Loucy (cell line): Measurements from ENCODE around the gene CNDP2.

ENCODE experiments used
- H2AFZ ChIP-seq: fragments of 200-600 bp; sonication (generic); 2 replicates; pipeline ENCODE4 v1.6.0; 2016; ENCODE audit warnings: antibody characterized with exemption, mild to moderate bottlenecking, low read length, moderate library complexity
- H3F3A ChIP-seq: fragments of 200-600 bp; 2 replicates; pipeline ENCODE4 v1.6.0; 2016; ENCODE audit warnings: antibody characterized with exemption, low read depth, mild to moderate bottlenecking
- H3K27me3 ChIP-seq: fragments of 200-600 bp; sonication (generic); 2 replicates; pipeline ENCODE4 v1.6.1; 2014; ENCODE audit warnings: low read length, mild to moderate bottlenecking; ENCODE audit not compliant: insufficient read depth, poor library complexity, severe bottlenecking
- H3K36me3 ChIP-seq: fragments of 200-600 bp; sonication (generic); 2 replicates; pipeline ENCODE4 v1.6.1; 2016; ENCODE audit warnings: low read length; ENCODE audit not compliant: insufficient read depth
- H3K4me1 ChIP-seq: fragments of 200-600 bp; sonication (generic); 2 replicates; pipeline ENCODE4 v1.5.1; 2014; ENCODE audit warnings: low read length, mild to moderate bottlenecking; ENCODE audit not compliant: insufficient read depth, poor library complexity, severe bottlenecking
- H3K4me2 ChIP-seq: fragments of 200-600 bp; sonication (generic); 2 replicates; pipeline ENCODE4 v1.6.0; 2014; ENCODE audit warnings: antibody characterized with exemption, low read length, low read depth, mild to moderate bottlenecking; ENCODE audit not compliant: poor library complexity, severe bottlenecking
- H3K4me3 ChIP-seq: fragments of 200-600 bp; sonication (generic); 2 replicates; pipeline ENCODE4 v1.5.1; 2014; ENCODE audit warnings: low read length, mild to moderate bottlenecking, mixed read lengths; ENCODE audit not compliant: poor library complexity, severe bottlenecking
- H3K79me2 ChIP-seq: fragments of 200-600 bp; sonication (generic); 2 replicates; pipeline ENCODE4 v1.6.1; 2014; ENCODE audit warnings: low read length; ENCODE audit not compliant: insufficient read depth
- H3K9ac ChIP-seq: fragments of 200-600 bp; sonication (generic); 2 replicates; pipeline ENCODE4 v1.6.0; 2014; ENCODE audit warnings: mild to moderate bottlenecking, low read depth, low read length, moderate library complexity; ENCODE audit not compliant: poor library complexity, severe bottlenecking
- H3K9me2 ChIP-seq: fragments of 200-600 bp; sonication (generic); replicated peaks from 2 replicates; pipeline ENCODE4 v1.6.1; 2016; ENCODE audit warnings: low read depth, low read length, mixed read lengths
- H3K9me3 ChIP-seq: fragments of 200-600 bp; sonication (generic); 2 replicates; pipeline ENCODE4 v1.6.1; 2014; ENCODE audit warnings: mild to moderate bottlenecking, antibody characterized with exemption, low read length, low read depth; ENCODE audit not compliant: insufficient read depth
- H4K20me1 ChIP-seq: fragments of 200-600 bp; sonication (generic); 2 replicates; pipeline ENCODE4 v1.6.0; 2014; ENCODE audit warnings: antibody characterized with exemption, low read length, mild to moderate bottlenecking; ENCODE audit not compliant: insufficient read depth, poor library complexity, severe bottlenecking
- EZH2phosphoT487 ChIP-seq: fragments of 200-600 bp; IDR thresholded peaks from 2 replicates; pipeline ENCODE4 v1.6.1; 2018; ENCODE audit warnings: antibody characterized with exemption, mild to moderate bottlenecking, moderate library complexity, borderline replicate concordance
- TF ChIP-seq, protein P1 (sequence below): fragments of 200-600 bp; sonication (generic); conservative IDR thresholded peaks from 2 replicates; pipeline ENCODE4 v1.5.1; 2014; ENCODE audit warnings: mild to moderate bottlenecking, antibody characterized with exemption, low read length

The CNDP2 gene

DNA sequence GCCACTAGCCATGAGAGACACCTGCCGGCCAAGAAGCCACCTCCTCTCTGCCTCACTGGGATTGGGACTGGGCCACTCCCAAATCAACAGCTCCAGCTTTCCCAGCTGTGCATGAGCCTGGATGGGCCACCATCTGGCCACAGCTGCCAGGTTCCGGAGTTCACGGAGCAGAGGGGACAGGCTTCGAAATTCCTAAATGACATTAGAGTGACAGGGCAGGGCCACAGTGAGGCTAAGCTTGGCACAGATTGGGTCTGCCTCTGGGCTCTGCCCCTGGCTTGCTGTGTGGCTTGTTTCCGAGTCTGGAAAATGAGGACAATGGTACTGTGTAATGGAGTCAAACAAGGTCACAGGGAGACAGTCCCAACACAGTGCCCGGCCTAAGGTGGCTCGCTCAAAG is 45.5 kb upstream of the CNDP2 start:
- Histone ChIP-seq H3K36me3 (no peaks in the 10 kb centered on the region), H3K9ac (no peak overlapping the region), H3K27me3 (no peaks in the 10 kb centered on the region), H3F3A (no peaks in the 10 kb centered on the region), H3K4me2 (no peak overlapping the region), H2AFZ (no peak overlapping the region), H3K9me2 (no peaks in the 10 kb centered on the region), H3K9me3 (no peaks in the 10 kb centered on the region), H4K20me1 (no peaks in the 10 kb centered on the region), H3K4me3 (no peak overlapping the region), H3K79me2 (no peaks in the 10 kb centered on the region), H3K4me1 (no peaks in the 10 kb centered on the region)
- TF ChIP-seq, protein P1, sequence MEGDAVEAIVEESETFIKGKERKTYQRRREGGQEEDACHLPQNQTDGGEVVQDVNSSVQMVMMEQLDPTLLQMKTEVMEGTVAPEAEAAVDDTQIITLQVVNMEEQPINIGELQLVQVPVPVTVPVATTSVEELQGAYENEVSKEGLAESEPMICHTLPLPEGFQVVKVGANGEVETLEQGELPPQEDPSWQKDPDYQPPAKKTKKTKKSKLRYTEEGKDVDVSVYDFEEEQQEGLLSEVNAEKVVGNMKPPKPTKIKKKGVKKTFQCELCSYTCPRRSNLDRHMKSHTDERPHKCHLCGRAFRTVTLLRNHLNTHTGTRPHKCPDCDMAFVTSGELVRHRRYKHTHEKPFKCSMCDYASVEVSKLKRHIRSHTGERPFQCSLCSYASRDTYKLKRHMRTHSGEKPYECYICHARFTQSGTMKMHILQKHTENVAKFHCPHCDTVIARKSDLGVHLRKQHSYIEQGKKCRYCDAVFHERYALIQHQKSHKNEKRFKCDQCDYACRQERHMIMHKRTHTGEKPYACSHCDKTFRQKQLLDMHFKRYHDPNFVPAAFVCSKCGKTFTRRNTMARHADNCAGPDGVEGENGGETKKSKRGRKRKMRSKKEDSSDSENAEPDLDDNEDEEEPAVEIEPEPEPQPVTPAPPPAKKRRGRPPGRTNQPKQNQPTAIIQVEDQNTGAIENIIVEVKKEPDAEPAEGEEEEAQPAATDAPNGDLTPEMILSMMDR, result no peak
- no peak for TF ChIP-seq EZH2phosphoT487

DNA sequence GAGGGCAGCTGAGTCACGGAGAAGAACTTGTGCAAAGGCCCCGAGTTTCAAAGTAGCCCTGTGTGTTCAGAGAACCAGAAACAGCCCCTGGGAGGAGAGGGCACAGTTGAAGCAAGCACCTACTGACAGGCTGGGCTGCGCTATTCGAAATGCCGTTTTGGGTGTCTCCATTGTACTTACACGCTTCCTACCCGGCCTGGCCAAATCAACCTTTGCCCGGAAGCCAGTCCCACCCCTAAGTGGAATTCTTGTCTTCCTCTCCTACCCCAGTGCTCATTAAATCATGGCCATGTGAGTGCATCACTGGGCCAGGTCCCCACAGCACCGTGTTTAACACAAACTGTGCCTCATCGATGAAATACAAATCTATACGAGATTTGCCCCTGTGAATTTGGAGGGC is 45.0 kb upstream of the CNDP2 start:
- H3K4me2 ChIP-seq, result no peak overlapping the region
- no peaks in the 10 kb centered on the region for H3K27me3 ChIP-seq
- no peak overlapping the region for H2AFZ ChIP-seq
- H3K9me3 ChIP-seq, result no peaks in the 10 kb centered on the region
- H3K79me2 ChIP-seq, result no peaks in the 10 kb centered on the region
- no peaks in the 10 kb centered on the region for H3K36me3 ChIP-seq
- H3K4me3 ChIP-seq, result no peak overlapping the region
- H3K9ac ChIP-seq, result no peak overlapping the region
- H3F3A ChIP-seq, result no peaks in the 10 kb centered on the region
- no peaks in the 10 kb centered on the region for H3K4me1 ChIP-seq
- H4K20me1 ChIP-seq, result no peaks in the 10 kb centered on the region
- H3K9me2 ChIP-seq, result no peaks in the 10 kb centered on the region
- TF ChIP-seq, protein P1, result no peak
- TF ChIP-seq EZH2phosphoT487, result no peak

DNA sequence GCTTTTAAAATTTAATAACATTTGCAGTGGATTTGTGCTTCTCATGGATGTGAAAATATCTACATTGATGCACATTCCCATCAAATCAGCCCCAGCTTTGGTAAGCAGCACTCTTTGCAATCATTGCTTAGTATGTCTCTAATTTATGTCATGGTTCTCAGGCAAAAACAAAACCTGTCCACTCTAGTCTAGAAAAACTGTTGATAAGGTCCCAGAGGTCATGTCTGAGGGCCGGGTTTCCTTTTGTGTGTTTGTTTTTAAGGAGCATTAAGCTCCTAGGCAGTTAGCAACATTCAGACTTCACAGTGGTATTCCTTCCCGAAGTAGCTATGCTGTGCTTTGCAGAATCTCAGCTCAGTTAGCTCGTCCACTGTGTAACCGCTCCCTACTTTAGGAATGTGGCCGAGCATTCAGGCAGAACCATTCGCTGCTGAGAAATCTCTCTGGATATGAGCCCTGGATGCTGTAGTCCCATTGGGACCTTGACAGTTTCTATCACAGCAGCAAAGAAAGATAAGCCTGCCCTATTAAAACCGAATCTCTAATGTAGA is 43.1 kb upstream of the CNDP2 start:
- Histone ChIP-seq H3F3A (no peaks in the 10 kb centered on the region), H3K79me2 (no peaks in the 10 kb centered on the region), H3K9me3 (no peaks in the 10 kb centered on the region), H3K4me3 (no peak overlapping the region), H2AFZ (no peak overlapping the region), H3K9ac (no peak overlapping the region), H3K36me3 (no peaks in the 10 kb centered on the region), H3K4me1 (no peaks in the 10 kb centered on the region), H4K20me1 (no peaks in the 10 kb centered on the region), H3K4me2 (no peak overlapping the region), H3K9me2 (no peaks in the 10 kb centered on the region), H3K27me3 (no peaks in the 10 kb centered on the region)
- TF ChIP-seq, protein P1, result no peak
- no peak for TF ChIP-seq EZH2phosphoT487
